GM12878 (cell line): ENCODE measurements around the gene TPRA1. TPM values are rescaled to one million over a fixed set of nuclear protein-coding genes. Genes with fewer than 3 reads are reported as not detected.

Source experiments
- ATAC-seq: fragments of 200-7000 bp; cut with Tn5 transposase; 3 replicates; pipeline ENCODE4 v1.9.1; 2020; ENCODE audit warnings: mild to moderate bottlenecking, moderate library complexity
- BruUV-seq: library from RNA; stranded (reverse); fragments of 400-500 nt; replicated peaks from 2 replicates; lab custom pipeline; 2021; lab: Mats Ljungman, UMichigan
- CTCF ChIA-PET: fragments of 300-600 bp; sonication (Branson Sonifier 250); formaldehyde crosslinking; extraction: SDS; loops from one replicate; lab custom pipeline; 2021; ENCODE audit warnings: inconsistent platforms; lab: Yijun Ruan, JAX
- POLR2A ChIA-PET: fragments of 350-600 bp; formaldehyde crosslinking; extraction: SDS; loops from one replicate; lab custom pipeline; 2021; ENCODE audit warnings: inconsistent platforms; lab: Charles Lee
- RAD21 ChIA-PET: fragments of 300-600 bp; sonication (Branson Sonifier 250); formaldehyde crosslinking; loops from one replicate; lab custom pipeline; 2023; ENCODE audit warnings: antibody characterized with exemption; ENCODE audit not compliant: unreplicated experiment; lab: Charles Lee
- SMC1A ChIA-PET: fragments of 300-600 bp; sonication (Branson Sonifier 250); formaldehyde crosslinking; loops from one replicate; lab custom pipeline; 2023; ENCODE audit not compliant: unreplicated experiment, uncharacterized antibody; lab: Charles Lee
- DNase-seq: peaks from one replicate; pipeline ENCODE4 v3.0.0-alpha.2; 2011; ENCODE audit warnings: low read depth, low spot score
- FAIRE-seq: peaks from 3 replicates; lab custom pipeline; 2011; peaks lifted over from hg19 to GRCh38; lab: Jason Lieb, UNC
- H2AFZ ChIP-seq: 2 replicates; pipeline ENCODE4 v1.6.0; 2011; ENCODE audit warnings: low read depth, low read length, control low read depth; ENCODE audit not compliant: control insufficient read depth
- H3K27ac ChIP-seq: 2 replicates; pipeline ENCODE4 v1.5.1; 2011; ENCODE audit warnings: control low read depth; ENCODE audit not compliant: control insufficient read depth, insufficient read depth
- H3K27me3 ChIP-seq, 2 experiments: replicated peaks in 1 of 2; 2 replicates each; pipeline versions ENCODE4 v1.6.0 to v1.6.1; 2011; ENCODE audit warnings: low read length in 1 of 2; ENCODE audit not compliant: control insufficient read depth in 2 of 2, insufficient read depth in 2 of 2
- H3K36me3 ChIP-seq, 2 experiments: 2 replicates each; pipeline ENCODE4 v1.5.1; 2011; ENCODE audit warnings: low read length in 1 of 2; ENCODE audit not compliant: control insufficient read depth in 2 of 2, insufficient read depth in 2 of 2
- H3K4me1 ChIP-seq: 2 replicates; pipeline ENCODE4 v1.6.1; 2011; ENCODE audit warnings: mild to moderate bottlenecking, low read length, moderate library complexity, mixed read lengths; ENCODE audit not compliant: control insufficient read depth, insufficient read depth
- H3K4me2 ChIP-seq: 2 replicates; pipeline ENCODE4 v1.6.0; 2011; ENCODE audit warnings: control low read depth; ENCODE audit not compliant: control insufficient read depth, insufficient read depth
- H3K4me3 ChIP-seq: fragments of 200-600 bp; sonication (generic); 2 replicates; pipeline ENCODE4 v1.5.1; 2016
- H3K79me2 ChIP-seq: 2 replicates; pipeline ENCODE4 v1.6.0; 2011; ENCODE audit warnings: low read length; ENCODE audit not compliant: control insufficient read depth, insufficient read depth
- H3K9ac ChIP-seq: 2 replicates; pipeline ENCODE4 v1.8.0; 2011; ENCODE audit warnings: low read length, control low read depth, mixed read lengths; ENCODE audit not compliant: control insufficient read depth, insufficient read depth
- H3K9me3 ChIP-seq: replicated peaks from 3 replicates; pipeline ENCODE4 v1.5.1; 2011; ENCODE audit warnings: mild to moderate bottlenecking, low read length; ENCODE audit not compliant: control insufficient read depth, insufficient read depth
- H4K20me1 ChIP-seq: 2 replicates; pipeline ENCODE4 v1.6.0; 2011; ENCODE audit not compliant: control insufficient read depth, insufficient read depth
- GABPA ChIP-seq: IDR thresholded peaks from 2 replicates; pipeline ENCODE4 v1.6.1; 2014; ENCODE audit warnings: antibody characterized with exemption, low read depth, mild to moderate bottlenecking, inconsistent platforms
- HDAC2 ChIP-seq: fragments of 200-600 bp; sonication (generic); IDR thresholded peaks from 2 replicates; pipeline ENCODE4 v1.6.1; 2017
- KDM1A ChIP-seq: fragments of 200-600 bp; sonication (generic); IDR thresholded peaks from 2 replicates; pipeline ENCODE4 v1.6.1; 2016; ENCODE audit warnings: borderline replicate concordance
- RBBP5 ChIP-seq: fragments of 200-600 bp; sonication (generic); conservative IDR thresholded peaks from 2 replicates; pipeline ENCODE4 v1.6.1; 2016
- RELA ChIP-seq: fragments of 450-650 bp; IDR thresholded peaks from 2 replicates; pipeline ENCODE4 v1.8.0; 2014; ENCODE audit warnings: borderline replicate concordance; ENCODE audit not compliant: partially characterized antibody
- STAT3 ChIP-seq: IDR thresholded peaks from 2 replicates; pipeline ENCODE4 v1.6.1; 2011; ENCODE audit warnings: low read depth, low read length, improper control_type of control experiment
- SUZ12 ChIP-seq: fragments of 200-600 bp; sonication (generic); IDR thresholded peaks from one replicate; pipeline ENCODE4 v1.6.1; 2018; ENCODE audit warnings: antibody characterized with exemption, mild to moderate bottlenecking; ENCODE audit not compliant: unreplicated experiment
- TBL1XR1 ChIP-seq: IDR thresholded peaks from 2 replicates; pipeline ENCODE4 v1.6.1; 2012; ENCODE audit warnings: low read depth, low read length, improper control_type of control experiment
- ZNF207 ChIP-seq: fragments of 450-650 bp; IDR thresholded peaks from 2 replicates; pipeline ENCODE4 v1.6.1; 2014; ENCODE audit warnings: antibody characterized with exemption, mild to moderate bottlenecking, borderline replicate concordance
- ZNF274 ChIP-seq: IDR thresholded peaks from one replicate; pipeline ENCODE4 v1.8.0; 2011; ENCODE audit not compliant: insufficient read length, insufficient read depth
- ZNF622 ChIP-seq: fragments of 450-650 bp; IDR thresholded peaks from 2 replicates; pipeline ENCODE4 v1.6.1; 2017; ENCODE audit warnings: mild to moderate bottlenecking, inconsistent platforms
- WGBS: methylation state at CpG from one replicate; pipeline ENCODE4 v1.1.6; 2016; ENCODE audit warnings: low lambda C conversion rate; ENCODE audit not compliant: insufficient replicate concordance, insufficient coverage; ENCODE audit errors: missing lambda C conversion rate; 5-methylcytosine and 5-hydroxymethylcytosine counted together
- in situ Hi-C: fragments of 300-500 bp; cut with MboI; formaldehyde crosslinking; loops from 9 replicates; pipeline ENCODE4 v1.14.3; 2018; ENCODE audit warnings: mixed read lengths
- intact Hi-C: fragments of 100-400 bp; cut with micrococcal nuclease; formaldehyde crosslinking; loops from one replicate; pipeline ENCODE4 v1.14.2; 2022; ENCODE audit not compliant: unreplicated experiment
- polyA plus RNA-seq, 11 experiments: library from polyadenylated mRNA; depleted of rRNA in 4 of 11; unstranded in 6 of 11; stranded (reverse) in 5 of 11; fragments of >200 nt; fragmentation: Nextera tagmentation in 4 of 11; fragmentation: Illumina TruSeq in 1 of 11; extraction: Ambion mirVana in 4 of 11; extraction: Trizol in 1 of 11; gene quantifications; 1 replicate in 1 of 11; 2 replicates in 10 of 11; pipeline versions ENCODE4 v1.2.1 to v1.2.3, GENCODE V29; 2011 to 2016; ENCODE audit warnings: inconsistent platforms in 2 of 11, missing spikeins in 2 of 11, low read depth in 1 of 11
- total RNA-seq, 4 experiments: library from RNA; depleted of rRNA in 3 of 4; stranded (reverse); fragments of >200 nt in 3 of 4; fragmentation: Illumina TruSeq in 1 of 4; extraction: Trizol in 1 of 4; gene quantifications; 2 replicates each; pipeline versions ENCODE4 v1.2.1 to v1.2.3, GENCODE V29; 2013 to 2021
- TF ChIP-seq, protein P1 (sequence below): fragments of 450-650 bp; IDR thresholded peaks from 2 replicates; pipeline ENCODE4 v1.6.1; 2017; ENCODE audit warnings: borderline replicate concordance

Gene TPRA1
- total and polyA plus RNA-seq, 10 of the 15 experiments (the other 5 are each of a cell fraction or from before 2014, with no cell fraction given): 1.8 to 39.6 (median 26.6) TPM

- FAIRE-seq (no peak), ATAC-seq (no peak), DNase-seq (no peak)
- WGBS: 51% methylated on average over 14 of the region's 14 CpGs
- H3K9ac ChIP-seq: no peak overlapping the region
- TF ChIP-seq RELA: no peak
- TF ChIP-seq ZNF274: no peak
- no peak for TF ChIP-seq GABPA
- no peak for TF ChIP-seq ZNF622
- TF ChIP-seq RBBP5: no peak
- no peak for TF ChIP-seq HDAC2
- no peak for TF ChIP-seq STAT3
- TF ChIP-seq SUZ12: no peak
- no peak for TF ChIP-seq KDM1A
- TF ChIP-seq, protein P1, sequence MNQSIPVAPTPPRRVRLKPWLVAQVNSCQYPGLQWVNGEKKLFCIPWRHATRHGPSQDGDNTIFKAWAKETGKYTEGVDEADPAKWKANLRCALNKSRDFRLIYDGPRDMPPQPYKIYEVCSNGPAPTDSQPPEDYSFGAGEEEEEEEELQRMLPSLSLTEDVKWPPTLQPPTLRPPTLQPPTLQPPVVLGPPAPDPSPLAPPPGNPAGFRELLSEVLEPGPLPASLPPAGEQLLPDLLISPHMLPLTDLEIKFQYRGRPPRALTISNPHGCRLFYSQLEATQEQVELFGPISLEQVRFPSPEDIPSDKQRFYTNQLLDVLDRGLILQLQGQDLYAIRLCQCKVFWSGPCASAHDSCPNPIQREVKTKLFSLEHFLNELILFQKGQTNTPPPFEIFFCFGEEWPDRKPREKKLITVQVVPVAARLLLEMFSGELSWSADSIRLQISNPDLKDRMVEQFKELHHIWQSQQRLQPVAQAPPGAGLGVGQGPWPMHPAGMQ: no peak
- no peak for TF ChIP-seq ZNF207
- no peak for TF ChIP-seq TBL1XR1
- ChIA-PET RAD21 (interaction anchor here (1.0 to 1.3 kb wide), 3 partner anchors 72 to 866 kb away, joined by 3 to 4 read pairs (median 3); no protein-coding TSS in a partner anchor), SMC1A (interaction anchor here (1.0 kb wide), 1 partner anchor 870 kb away, joined by 4 read pairs; no protein-coding TSS in a partner anchor), POLR2A (no interaction called here), CTCF (interaction anchor here (0.8 to 3.8 kb wide), 15 partner anchors 8 to 1023 kb away, joined by 3 to 28 read pairs (median 5); partner anchors contain the start of gene CHST13)
- H3K4me3 ChIP-seq: no peak overlapping the region
- no TSS peak for BruUV-seq
- intact Hi-C loops: loop anchor here (2.0 to 10.0 kb wide), 5 partner anchors 91 to 1411 kb away; partner anchors contain the start of gene PLXNA1
- peaks cover 0 to 1% of the 10 kb centered on the region in 2 experiments for H3K27me3 ChIP-seq
- in situ Hi-C loops: loop anchor here (10.0 kb wide), 1 partner anchor 791 kb away; no protein-coding TSS in a partner anchor
- H3K4me2 ChIP-seq: no peak overlapping the region
- H3K9me3 ChIP-seq: no peaks in the 10 kb centered on the region
- no peaks in the 10 kb centered on the region for H3K4me1 ChIP-seq
- H3K79me2 ChIP-seq: no peaks in the 10 kb centered on the region
- H4K20me1 ChIP-seq: no peaks in the 10 kb centered on the region
- H3K27ac ChIP-seq: no peak overlapping the region
- H3K36me3 ChIP-seq: no peaks in the 10 kb centered on the region
- no peak overlapping the region for H2AFZ ChIP-seq
Measured at GRCh38 chr3:127545711-127546457, 44.6 kb downstream of the TPRA1 start.
